HG03571 (cell line): ENCODE results near the gene REG4.

Source experiments
- ATAC-seq: cut with Tn5 transposase; IDR thresholded peaks from one replicate; pipeline ENCODE4 v1.9.1; 2021; ENCODE audit not compliant: unreplicated experiment

Gene REG4

GRCh38 chr1:119744598-119744942 lies 66.7 kb downstream of the REG4 start:
- no peak for ATAC-seq
